HepG2 (cell line): ENCODE results near the gene COA1. TPM values are rescaled to one million over a fixed set of nuclear protein-coding genes. Genes with fewer than 3 reads are reported as not detected.

Source experiments
- AGO1 ChIP-seq: fragments of 200-400 bp; formaldehyde crosslinking; IDR thresholded peaks from 2 replicates; pipeline ENCODE4 v1.6.1; 2017; ENCODE audit warnings: mild to moderate bottlenecking, low read depth, low read length, moderate library complexity; ENCODE audit not compliant: poor library complexity, severe bottlenecking
- DDIT3 ChIP-seq: sonication (generic); formaldehyde crosslinking; IDR thresholded peaks from 2 replicates; pipeline ENCODE4 v1.4.0; 2020; ENCODE audit warnings: mild to moderate bottlenecking, missing genetic modification reagents
- GFI1 ChIP-seq: sonication (generic); formaldehyde crosslinking; IDR thresholded peaks from 2 replicates; pipeline ENCODE4 v1.5.0; 2020; ENCODE audit warnings: missing genetic modification reagents, mild to moderate bottlenecking, borderline replicate concordance
- KAT7 ChIP-seq: IDR thresholded peaks from 2 replicates; pipeline ENCODE4 v1.6.1; 2018; ENCODE audit warnings: borderline replicate concordance, missing compliant biosample characterization
- MIER3 ChIP-seq: IDR thresholded peaks from 2 replicates; pipeline ENCODE4 v1.6.1; 2016; ENCODE audit warnings: missing compliant biosample characterization, borderline replicate concordance
- NFE2L2 ChIP-seq: fragments of 150-350 bp; IDR thresholded peaks from 2 replicates; pipeline ENCODE4 v1.6.1; 2014; ENCODE audit warnings: low read length
- NFYB ChIP-seq: sonication (generic); formaldehyde crosslinking; IDR thresholded peaks from 2 replicates; pipeline ENCODE4 v1.4.0; 2020; ENCODE audit warnings: missing genetic modification reagents
- PCBP1 ChIP-seq: fragments of 200-400 bp; formaldehyde crosslinking; IDR thresholded peaks from 2 replicates; pipeline ENCODE4 v1.6.1; 2017; ENCODE audit warnings: mild to moderate bottlenecking, low read depth, low read length, borderline replicate concordance
- PPARG ChIP-seq: conservative IDR thresholded peaks from 2 replicates; pipeline ENCODE4 v1.6.1; 2016; ENCODE audit warnings: missing biosample characterization, missing genetic modification reagents
- THYN1 ChIP-seq: sonication (generic); formaldehyde crosslinking; IDR thresholded peaks from 2 replicates; pipeline ENCODE4 v1.8.1; 2023; ENCODE audit warnings: low read depth, mild to moderate bottlenecking, moderate library complexity, missing genetic modification reagents, borderline replicate concordance
- U2AF2 ChIP-seq: fragments of 200-400 bp; formaldehyde crosslinking; IDR thresholded peaks from 2 replicates; pipeline ENCODE4 v1.6.1; 2017; ENCODE audit warnings: low read depth, mild to moderate bottlenecking, low read length
- ZBTB21 ChIP-seq: sonication (generic); formaldehyde crosslinking; IDR thresholded peaks from 2 replicates; pipeline ENCODE4 v1.4.0; 2020; ENCODE audit warnings: missing genetic modification reagents
- ZBTB26 ChIP-seq: IDR thresholded peaks from 2 replicates; pipeline ENCODE4 v1.6.1; 2016; ENCODE audit warnings: missing compliant biosample characterization, missing genetic modification reagents, borderline replicate concordance
- ZNF331 ChIP-seq: sonication (generic); formaldehyde crosslinking; IDR thresholded peaks from 2 replicates; pipeline ENCODE4 v1.4.0; 2020; ENCODE audit warnings: missing genetic modification reagents
- ZNF414 ChIP-seq: sonication (generic); formaldehyde crosslinking; IDR thresholded peaks from 2 replicates; pipeline ENCODE4 v1.5.0; 2020; ENCODE audit warnings: missing genetic modification reagents
- ZNF44 ChIP-seq: sonication (generic); formaldehyde crosslinking; IDR thresholded peaks from 2 replicates; pipeline ENCODE4 v1.5.1; 2020; ENCODE audit warnings: mild to moderate bottlenecking, missing genetic modification reagents
- ZNF577 ChIP-seq: sonication (generic); formaldehyde crosslinking; IDR thresholded peaks from 2 replicates; pipeline ENCODE4 v1.4.0; 2020; ENCODE audit warnings: mild to moderate bottlenecking, low read depth, missing genetic modification reagents, borderline replicate concordance
- ZNF660 ChIP-seq: sonication (generic); formaldehyde crosslinking; IDR thresholded peaks from 2 replicates; pipeline ENCODE4 v1.5.1; 2020; ENCODE audit warnings: mild to moderate bottlenecking, low read depth, missing genetic modification reagents, borderline replicate concordance
- ZNF772 ChIP-seq: sonication (generic); formaldehyde crosslinking; IDR thresholded peaks from 2 replicates; pipeline ENCODE4 v1.5.0; 2020; ENCODE audit warnings: mild to moderate bottlenecking, missing genetic modification reagents
- ZNF841 ChIP-seq: sonication (generic); formaldehyde crosslinking; IDR thresholded peaks from 2 replicates; pipeline ENCODE4 v1.8.1; 2023; ENCODE audit warnings: missing genetic modification reagents, borderline replicate concordance
- polyA plus RNA-seq, 8 experiments: library from polyadenylated mRNA; depleted of rRNA in 3 of 8; stranded (reverse) in 7 of 8; unstranded in 1 of 8; fragments of >200 nt; fragmentation: Illumina TruSeq in 4 of 8; extraction: Trizol in 4 of 8; gene quantifications; 2 replicates each; pipeline versions ENCODE4 v1.2.1 to v1.2.3, GENCODE V29; 2011 to 2016; ENCODE audit warnings: low read depth in 4 of 8, missing spikeins in 1 of 8, mixed read lengths in 1 of 8; ENCODE audit not compliant: insufficient read depth in 1 of 8
- total RNA-seq, 5 experiments: library from RNA; depleted of rRNA; stranded (reverse); fragments of >200 nt; fragmentation: Illumina TruSeq; extraction: Trizol; gene quantifications; 2 replicates each; pipeline ENCODE4 v1.2.3, GENCODE V29; 2016; ENCODE audit warnings: low read depth in 1 of 5
- TF ChIP-seq, protein P1 (sequence below): sonication (generic); formaldehyde crosslinking; IDR thresholded peaks from 2 replicates; pipeline ENCODE4 v1.8.1; 2023; ENCODE audit warnings: missing genetic modification reagents, inconsistent platforms, borderline replicate concordance
- TF ChIP-seq, protein P2 (sequence below): IDR thresholded peaks from 2 replicates; pipeline ENCODE4 v1.6.1; 2016; ENCODE audit warnings: missing genetic modification reagents, missing compliant biosample characterization
- TF ChIP-seq, protein P3 (sequence below): sonication (generic); formaldehyde crosslinking; IDR thresholded peaks from 2 replicates; pipeline ENCODE4 v1.4.0; 2020; ENCODE audit warnings: missing genetic modification reagents, borderline replicate concordance

COA1 gene
- total and polyA plus RNA-seq, 2 of the 13 experiments (the other 11 are each of a cell fraction or from before 2014, with no cell fraction given) = 33.2 to 65.7 TPM

GRCh38 chr7:43729214-43729923, at the start of gene COA1 (continued):
- no peak for TF ChIP-seq DDIT3 (CRISPR knock-in tag)
- TF ChIP-seq, protein P1, sequence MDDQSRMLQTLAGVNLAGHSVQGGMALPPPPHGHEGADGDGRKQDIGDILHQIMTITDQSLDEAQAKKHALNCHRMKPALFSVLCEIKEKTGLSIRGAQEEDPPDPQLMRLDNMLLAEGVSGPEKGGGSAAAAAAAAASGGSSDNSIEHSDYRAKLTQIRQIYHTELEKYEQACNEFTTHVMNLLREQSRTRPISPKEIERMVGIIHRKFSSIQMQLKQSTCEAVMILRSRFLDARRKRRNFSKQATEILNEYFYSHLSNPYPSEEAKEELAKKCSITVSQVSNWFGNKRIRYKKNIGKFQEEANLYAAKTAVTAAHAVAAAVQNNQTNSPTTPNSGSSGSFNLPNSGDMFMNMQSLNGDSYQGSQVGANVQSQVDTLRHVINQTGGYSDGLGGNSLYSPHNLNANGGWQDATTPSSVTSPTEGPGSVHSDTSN (CRISPR knock-in tag) = peak; percentile 70; the same call in 1 of the 2 replicates
- TF ChIP-seq GFI1 (CRISPR knock-in tag) = no peak; the same call in 1 of the 2 replicates
- no peak for TF ChIP-seq NFYB (CRISPR knock-in tag)
- TF ChIP-seq ZNF772 = 0 out of 2 replicates have a peak, but pooled peaks have one; percentile 56
- peak; percentile 41 for TF ChIP-seq AGO1
- no peak for TF ChIP-seq ZNF577
- 0 out of 2 replicates have a peak, but pooled peaks have one; percentile 24 for TF ChIP-seq MIER3 (CRISPR knock-in tag)
- TF ChIP-seq PPARG = no peak
- TF ChIP-seq KAT7 (CRISPR knock-in tag) = peak; percentile 56; the same call in 1 of the 2 replicates
- TF ChIP-seq THYN1 (CRISPR knock-in tag) = no peak
- TF ChIP-seq ZNF660 = no peak
- TF ChIP-seq PCBP1 = 0 out of 2 replicates have a peak, but pooled peaks have one; percentile 77
- TF ChIP-seq ZNF841 (CRISPR knock-in tag) = peak; percentile 21; the same call in 1 of the 2 replicates
- TF ChIP-seq, protein P2, sequence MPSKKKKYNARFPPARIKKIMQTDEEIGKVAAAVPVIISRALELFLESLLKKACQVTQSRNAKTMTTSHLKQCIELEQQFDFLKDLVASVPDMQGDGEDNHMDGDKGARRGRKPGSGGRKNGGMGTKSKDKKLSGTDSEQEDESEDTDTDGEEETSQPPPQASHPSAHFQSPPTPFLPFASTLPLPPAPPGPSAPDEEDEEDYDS (CRISPR knock-in tag) = peak; percentile 39; the same call in 1 of the 2 replicates
- TF ChIP-seq ZBTB26 = peak; percentile 77; the same call in 1 of the 2 replicates
- TF ChIP-seq ZBTB21 (CRISPR knock-in tag) = no peak
- no peak for TF ChIP-seq U2AF2
- TF ChIP-seq, protein P3, sequence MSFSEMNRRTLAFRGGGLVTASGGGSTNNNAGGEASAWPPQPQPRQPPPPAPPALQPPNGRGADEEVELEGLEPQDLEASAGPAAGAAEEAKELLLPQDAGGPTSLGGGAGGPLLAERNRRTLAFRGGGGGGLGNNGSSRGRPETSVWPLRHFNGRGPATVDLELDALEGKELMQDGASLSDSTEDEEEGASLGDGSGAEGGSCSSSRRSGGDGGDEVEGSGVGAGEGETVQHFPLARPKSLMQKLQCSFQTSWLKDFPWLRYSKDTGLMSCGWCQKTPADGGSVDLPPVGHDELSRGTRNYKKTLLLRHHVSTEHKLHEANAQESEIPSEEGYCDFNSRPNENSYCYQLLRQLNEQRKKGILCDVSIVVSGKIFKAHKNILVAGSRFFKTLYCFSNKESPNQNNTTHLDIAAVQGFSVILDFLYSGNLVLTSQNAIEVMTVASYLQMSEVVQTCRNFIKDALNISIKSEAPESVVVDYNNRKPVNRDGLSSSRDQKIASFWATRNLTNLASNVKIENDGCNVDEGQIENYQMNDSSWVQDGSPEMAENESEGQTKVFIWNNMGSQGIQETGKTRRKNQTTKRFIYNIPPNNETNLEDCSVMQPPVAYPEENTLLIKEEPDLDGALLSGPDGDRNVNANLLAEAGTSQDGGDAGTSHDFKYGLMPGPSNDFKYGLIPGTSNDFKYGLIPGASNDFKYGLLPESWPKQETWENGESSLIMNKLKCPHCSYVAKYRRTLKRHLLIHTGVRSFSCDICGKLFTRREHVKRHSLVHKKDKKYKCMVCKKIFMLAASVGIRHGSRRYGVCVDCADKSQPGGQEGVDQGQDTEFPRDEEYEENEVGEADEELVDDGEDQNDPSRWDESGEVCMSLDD (CRISPR knock-in tag) = no peak
- TF ChIP-seq NFE2L2 = no peak
- no peak for TF ChIP-seq ZNF44 (CRISPR knock-in tag)
- no peak for TF ChIP-seq ZNF414 (CRISPR knock-in tag)
- 0 out of 2 replicates have a peak, but pooled peaks have one; percentile 53 for TF ChIP-seq ZNF331 (CRISPR knock-in tag)
